HK-2 (cell line): Measurements from ENCODE around the gene RALGDS.
"Not testable (repeated sequence)": the region's sequence is repeated elsewhere in the genome, so short reads cannot be mapped to it uniquely, and the experiment has no call there.

Experiments
- DNase-seq: peaks from one replicate; pipeline ENCODE4 v3.0.0-alpha.2; 2018; ENCODE audit not compliant: unreplicated experiment

RALGDS gene

GRCh38 chr9:133121198-133121914 lies at the start of gene RALGDS:
RALGDS (minus strand) TSS chr9:133121240; CDS start chr9:133121154, 86 bp downstream.
- peak; percentile 84 for DNase-seq

DNA sequence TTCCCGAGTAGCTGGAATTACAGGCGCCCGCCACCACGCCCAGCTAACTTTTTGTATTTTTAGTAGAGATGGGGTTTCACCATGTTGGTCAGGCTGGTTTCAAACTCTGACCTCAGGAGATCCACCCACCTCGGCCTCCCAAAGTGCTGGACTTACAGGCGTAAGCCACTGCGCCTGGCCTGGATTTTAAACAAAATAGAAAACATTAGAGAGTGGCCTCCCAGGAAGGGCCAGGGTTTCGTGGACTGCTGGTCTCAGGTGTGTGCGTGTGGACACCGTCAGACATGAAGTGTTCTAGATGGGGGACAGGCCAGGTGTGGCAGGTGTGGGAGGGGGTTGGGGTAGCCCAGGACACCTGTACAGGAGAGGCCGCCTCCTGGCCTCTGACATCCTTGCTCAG lies 49.7 kb upstream of the RALGDS start:
- DNase-seq = no peak

GRCh38 chr9:133169687-133170086 lies 48.6 kb upstream of the RALGDS start:
- DNase-seq = not testable (repeated sequence)

DNA sequence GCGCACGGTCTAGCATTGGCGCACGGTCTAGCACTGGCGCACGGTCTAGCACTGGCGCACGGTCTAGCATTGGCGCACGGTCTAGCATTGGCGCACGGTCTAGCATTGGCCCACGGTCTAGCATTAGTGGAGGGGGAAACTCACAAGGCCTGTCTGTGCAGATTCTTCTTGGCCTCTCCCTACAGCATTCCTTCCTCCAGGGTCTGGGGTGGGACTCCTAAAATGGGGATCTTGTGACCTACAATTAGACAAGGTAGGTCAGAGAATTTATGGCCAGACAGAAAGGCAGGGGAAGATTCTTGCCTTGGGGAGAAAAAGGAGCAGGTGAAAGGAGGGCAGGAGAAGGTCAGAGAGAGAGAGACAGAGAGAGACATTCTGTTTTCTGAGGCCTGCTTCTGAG lies 48.1 kb upstream of the RALGDS start:
- no peak for DNase-seq

GRCh38 chr9:133168432-133168831 lies 47.4 kb upstream of the RALGDS start:
- no peak for DNase-seq

DNA sequence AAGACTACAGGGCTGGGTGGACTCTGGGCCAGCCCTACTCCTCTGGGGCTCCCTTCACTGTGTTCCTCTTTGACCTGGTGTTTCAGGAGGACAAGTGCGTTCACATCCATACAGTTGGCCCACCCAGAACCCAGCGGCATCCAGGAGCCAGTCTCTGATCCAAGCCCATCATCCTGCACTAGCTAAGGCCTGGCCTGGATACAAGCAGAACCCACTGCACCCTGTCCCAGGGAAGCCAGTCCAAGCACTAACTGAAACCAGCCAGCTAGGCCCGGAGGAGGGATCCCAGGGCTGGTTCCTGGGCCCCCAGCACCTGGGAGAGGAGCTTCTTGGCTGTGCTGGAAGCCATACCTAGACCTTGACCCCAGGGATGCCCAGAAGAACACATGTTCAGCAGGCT lies 46.7 kb upstream of the RALGDS start:
- DNase-seq = no peak

GRCh38 chr9:133167096-133167730 lies 46.2 kb upstream of the RALGDS start:
- DNase-seq = no peak

DNA sequence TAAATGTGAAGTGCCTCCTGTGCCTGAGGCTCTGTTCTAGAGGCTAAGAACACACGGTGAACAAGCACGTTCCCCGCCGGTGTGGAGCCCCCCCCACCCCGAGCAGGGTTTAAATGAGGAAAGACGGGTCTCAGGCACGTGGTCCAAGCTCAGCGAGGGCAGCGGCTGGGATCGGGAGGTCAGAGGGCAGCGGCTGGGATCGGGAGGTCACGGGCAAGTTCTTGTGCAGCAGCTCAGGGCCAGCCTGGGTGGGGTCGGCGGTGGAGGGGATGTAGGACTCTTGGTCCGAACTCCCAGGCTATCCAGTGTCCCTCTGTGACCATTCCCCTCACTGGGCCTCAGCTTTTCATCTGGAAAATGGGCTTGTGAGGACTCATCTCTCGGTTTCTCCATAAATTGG lies 45.4 kb upstream of the RALGDS start:
- no peak for DNase-seq

DNA sequence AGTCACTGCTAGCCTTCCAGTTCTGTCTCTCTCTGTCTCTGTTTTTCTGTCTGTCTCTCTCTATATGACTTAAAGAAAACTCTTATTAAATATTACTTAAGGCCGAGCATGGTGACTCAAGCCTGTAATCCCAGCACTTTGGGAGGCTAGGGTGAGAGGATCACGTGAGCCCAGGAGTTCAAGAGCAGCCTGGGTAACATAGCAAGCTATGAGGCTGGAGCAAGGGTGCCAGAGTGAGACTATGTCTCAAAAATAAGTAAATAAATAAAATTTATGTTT lies 44.4 kb upstream of the RALGDS start:
- no peak for DNase-seq

- no peak for DNase-seq
Measured at GRCh38 chr9:133164191-133164590, 43.2 kb upstream of the RALGDS start.

DNA sequence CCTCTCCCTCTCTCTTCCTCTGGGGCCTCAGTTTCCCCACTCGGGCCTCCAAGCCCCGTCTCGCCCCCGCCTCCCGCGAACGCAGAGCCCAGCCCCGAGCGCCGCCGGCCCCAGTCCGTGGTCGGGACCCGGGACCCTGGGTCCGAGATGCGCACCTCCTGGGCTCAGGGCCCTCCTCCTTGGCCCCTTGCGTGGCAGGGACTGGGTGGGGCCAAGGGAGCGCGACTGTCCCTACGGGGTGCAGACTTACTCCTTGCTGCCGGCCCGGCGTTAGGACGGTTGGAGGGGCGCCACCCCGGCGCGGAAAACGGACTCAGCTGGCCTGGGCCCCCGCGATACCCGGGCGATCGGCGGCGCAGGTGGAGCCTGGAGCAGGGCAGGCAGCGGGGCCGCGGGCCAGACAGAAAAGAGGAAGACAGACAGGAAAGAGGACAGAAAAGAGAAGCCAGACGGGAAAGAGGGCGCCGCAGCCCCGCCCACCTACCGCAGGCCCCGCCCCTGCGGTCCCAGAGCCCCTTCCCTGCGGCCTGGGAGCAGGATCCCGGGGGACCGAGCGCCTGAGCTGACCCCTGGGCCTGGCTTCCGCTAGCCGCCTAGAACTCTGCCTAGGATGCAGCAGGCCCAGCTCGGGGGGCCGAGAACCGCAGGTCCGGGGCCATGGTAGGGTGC lies 42.6 kb upstream of the RALGDS start, which contains the start of gene GBGT1:
TSS of gene GBGT1 (minus strand) at position 411 of the 669 bp plus-strand sequence. CDS start 1,502 bp downstream, outside the sequence.
- peak; percentile 23 for DNase-seq

DNA sequence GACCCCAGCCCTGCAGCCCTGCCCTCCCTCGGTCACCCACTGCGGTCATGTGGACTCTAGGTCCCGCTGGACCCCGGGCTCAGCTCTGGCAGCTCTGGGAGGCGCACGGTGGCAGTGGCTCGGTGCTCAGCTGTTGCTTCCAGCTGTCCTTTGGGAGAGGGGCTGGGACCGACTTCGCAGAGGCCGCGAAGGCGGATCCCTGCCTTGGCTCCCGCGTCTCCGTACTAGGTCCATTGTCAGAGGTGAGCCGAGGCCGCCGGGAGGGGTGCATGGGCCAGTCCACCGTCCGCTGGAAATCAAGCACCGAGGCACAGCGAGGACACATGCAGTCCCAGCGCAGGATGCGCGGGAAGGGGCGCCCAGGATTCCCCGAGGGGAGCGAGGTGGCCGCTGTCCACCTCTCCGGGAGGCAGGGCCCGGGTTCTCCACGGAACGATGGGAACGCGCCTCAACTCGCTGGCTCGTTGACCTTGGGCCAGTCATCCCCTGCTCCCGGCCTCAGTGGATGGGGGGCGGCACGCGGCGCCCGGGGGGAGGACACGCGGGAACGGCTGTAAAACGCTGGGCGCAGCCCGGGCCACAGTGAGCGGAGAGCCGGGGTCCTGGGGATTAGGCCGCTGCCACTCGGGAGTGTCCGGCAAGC lies 41.9 kb upstream of the RALGDS start:
- no peak for DNase-seq

- DNase-seq = no peak
Measured at GRCh38 chr9:133161547-133161950, 40.5 kb upstream of the RALGDS start.

- DNase-seq = peak; percentile 35
Measured at GRCh38 chr9:133160742-133161546, 39.9 kb upstream of the RALGDS start.

- no peak for DNase-seq
Measured at GRCh38 chr9:133158695-133159094, 37.7 kb upstream of the RALGDS start.

GRCh38 chr9:133155156-133155555 lies 34.1 kb upstream of the RALGDS start:
- no peak for DNase-seq

DNA sequence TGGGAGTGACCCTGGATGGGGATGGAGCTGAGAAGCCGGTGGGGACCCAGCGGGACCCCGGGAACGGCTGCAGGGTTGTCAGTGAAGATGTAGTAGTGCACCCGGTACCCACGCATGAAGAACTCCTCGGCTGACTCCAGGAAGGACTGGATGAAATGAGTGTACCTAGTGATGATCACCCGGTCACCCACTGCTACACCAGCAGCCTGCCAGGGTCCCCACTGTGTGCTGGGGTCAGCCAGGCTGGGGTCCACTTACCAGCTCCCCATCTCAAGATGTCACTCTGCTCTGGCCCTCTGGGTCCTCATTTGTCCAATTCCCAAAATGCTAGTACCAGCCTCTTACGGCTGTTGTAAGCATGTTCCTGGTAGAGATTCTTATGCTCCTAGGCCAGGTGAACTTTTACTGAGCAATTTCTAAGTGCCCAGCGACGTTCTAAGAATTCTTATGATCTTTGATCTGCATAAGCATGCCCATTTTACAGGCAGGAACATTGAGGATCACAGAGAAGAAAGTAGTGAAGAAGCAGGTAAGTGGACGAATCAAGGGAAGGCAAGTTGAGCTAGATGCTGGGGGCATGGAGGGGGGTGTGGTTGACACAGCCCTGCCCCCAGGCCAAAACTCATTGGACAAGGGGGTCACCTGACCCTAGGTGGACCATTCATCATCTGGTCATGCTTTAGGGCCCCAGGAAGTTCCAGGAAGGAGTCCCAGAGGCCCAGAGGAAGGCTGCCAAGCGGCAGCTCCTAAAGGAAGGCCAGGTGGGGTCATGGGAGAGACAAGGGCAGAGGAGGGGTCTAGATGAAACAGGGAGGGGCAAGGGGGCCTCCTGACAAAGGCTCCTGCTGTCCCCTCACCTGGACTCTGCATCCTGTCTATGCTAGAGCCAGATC lies 33.3 kb upstream of the RALGDS start:
- DNase-seq = no peak

DNA sequence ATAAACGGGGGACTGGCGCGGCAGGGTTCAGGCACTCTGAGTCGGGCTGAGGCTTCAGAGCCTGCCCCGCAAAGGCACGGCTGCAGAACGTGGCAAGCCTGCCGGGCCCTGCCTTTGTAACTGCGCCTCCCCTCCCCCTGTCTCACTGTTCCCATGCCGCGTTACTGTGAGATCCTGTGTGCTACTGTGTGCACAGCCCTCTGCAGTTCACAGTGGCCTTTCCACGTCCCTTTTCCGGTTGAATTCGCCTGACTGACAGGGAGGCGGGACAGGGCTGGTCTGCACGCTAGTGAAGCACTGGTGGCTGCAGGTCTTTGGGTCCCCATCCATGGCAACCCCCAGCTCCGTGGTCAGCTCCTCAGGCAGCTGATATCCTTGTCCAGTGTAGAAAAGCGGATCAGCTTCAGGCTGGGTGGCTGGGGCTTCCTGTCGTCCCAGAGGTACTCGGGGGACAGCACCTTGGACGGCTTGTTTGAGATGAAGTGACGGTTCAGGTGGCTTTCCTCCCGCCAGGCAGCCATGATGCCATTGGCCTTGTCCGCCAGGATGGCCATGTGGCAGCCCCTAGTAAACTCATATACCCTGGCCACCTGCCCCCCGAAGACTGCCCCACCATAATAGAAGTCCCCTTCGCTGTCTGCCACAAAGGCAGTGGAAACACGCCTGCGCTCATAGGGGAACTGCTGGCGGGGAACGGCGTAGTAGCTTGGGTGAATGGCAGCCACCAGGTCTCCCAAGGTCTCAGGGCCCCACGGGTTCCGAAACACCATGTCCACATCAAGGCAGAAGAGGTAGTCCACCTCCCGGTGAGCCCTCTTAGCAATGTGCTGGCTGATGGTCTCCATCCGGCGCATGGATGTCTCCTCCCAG lies 32.4 kb upstream of the RALGDS start:
- DNase-seq = no peak

- DNase-seq = no peak
Measured at GRCh38 chr9:133151601-133152525, 30.8 kb upstream of the RALGDS start.
